PC-3 (cell line): Measurements from ENCODE around the gene SAMD3. TPM values are rescaled to one million over a fixed set of nuclear protein-coding genes. Genes with fewer than 3 reads are reported as not detected.

Source experiments
- ATAC-seq: fragments of 200-7000 bp; cut with Tn5 transposase; 2 replicates; pipeline ENCODE4 v1.9.1; 2020; ENCODE audit warnings: mild to moderate bottlenecking, moderate library complexity
- BruUV-seq: library from RNA; stranded (reverse); fragments of 400-500 nt; replicated peaks from 2 replicates; lab custom pipeline; 2021; lab: Mats Ljungman, UMichigan
- CTCF ChIA-PET: fragments of 300-600 bp; sonication (Branson Sonifier 250); formaldehyde crosslinking; loops from one replicate; lab custom pipeline; 2022; ENCODE audit warnings: antibody characterized with exemption; lab: Charles Lee
- POLR2A ChIA-PET: fragments of 300-600 bp; sonication (Branson Sonifier 250); formaldehyde crosslinking; loops from one replicate; lab custom pipeline; 2022; ENCODE audit warnings: antibody characterized with exemption; ENCODE audit not compliant: unreplicated experiment; lab: Charles Lee
- DNase-seq: peaks from one replicate; pipeline ENCODE4 v3.0.0-alpha.2; 2015
- H2AFZ ChIP-seq: fragments of 300-600 bp; sonication (generic); 2 replicates; pipeline ENCODE4 v1.6.0; 2016; ENCODE audit warnings: antibody characterized with exemption, low read length
- H3F3A ChIP-seq: fragments of 300-600 bp; sonication (generic); one replicate; pipeline ENCODE4 v1.6.0; 2017; ENCODE audit warnings: antibody characterized with exemption, low read length, control low read depth, mild to moderate bottlenecking; ENCODE audit not compliant: unreplicated experiment
- H3K27ac ChIP-seq: fragments of 300-600 bp; sonication (generic); 2 replicates; pipeline ENCODE4 v1.5.1; 2016; ENCODE audit warnings: mild to moderate bottlenecking, low read length
- H3K27me3 ChIP-seq: fragments of 300-600 bp; sonication (generic); 2 replicates; pipeline ENCODE4 v1.6.1; 2016; ENCODE audit warnings: low read length, mixed read lengths
- H3K36me3 ChIP-seq: fragments of 300-600 bp; sonication (generic); 2 replicates; pipeline ENCODE4 v1.6.1; 2016; ENCODE audit warnings: low read depth, mixed run types, low read length, mixed read lengths
- H3K4me1 ChIP-seq: fragments of 300-600 bp; sonication (generic); 2 replicates; pipeline ENCODE4 v1.5.1; 2016; ENCODE audit warnings: low read length; ENCODE audit not compliant: insufficient read depth
- H3K4me2 ChIP-seq: fragments of 300-600 bp; sonication (generic); 2 replicates; pipeline ENCODE4 v1.6.0; 2016; ENCODE audit warnings: low read length
- H3K4me3 ChIP-seq: fragments of 300-600 bp; sonication (generic); 2 replicates; pipeline ENCODE4 v1.5.1; 2016; ENCODE audit warnings: mild to moderate bottlenecking, low read length, mixed read lengths
- H3K79me2 ChIP-seq: fragments of 300-600 bp; sonication (generic); 2 replicates; pipeline ENCODE4 v1.6.1; 2017; ENCODE audit warnings: low read length, mixed read lengths
- H3K9ac ChIP-seq: fragments of 300-600 bp; sonication (generic); 2 replicates; pipeline ENCODE4 v1.6.0; 2016; ENCODE audit warnings: mild to moderate bottlenecking, low read length
- H3K9me2 ChIP-seq: fragments of 300-600 bp; sonication (generic); replicated peaks from 2 replicates; pipeline ENCODE4 v1.6.1; 2016; ENCODE audit warnings: mixed run types, low read length, mixed read lengths
- H3K9me3 ChIP-seq: fragments of 300-600 bp; sonication (generic); 2 replicates; pipeline ENCODE4 v1.6.1; 2016; ENCODE audit warnings: low read length, mixed read lengths
- H4K20me1 ChIP-seq: fragments of 300-600 bp; sonication (generic); 2 replicates; pipeline ENCODE4 v1.6.1; 2016; ENCODE audit warnings: low read length, mixed read lengths
- CTCF ChIP-seq: fragments of 300-600 bp; sonication (generic); conservative IDR thresholded peaks from 2 replicates; pipeline ENCODE4 v1.5.1; 2017; ENCODE audit warnings: antibody characterized with exemption, low read depth, mild to moderate bottlenecking, low read length
- EZH2 ChIP-seq: fragments of 300-600 bp; sonication (generic); IDR thresholded peaks from one replicate; pipeline ENCODE4 v1.6.1; 2017; ENCODE audit warnings: antibody characterized with exemption, mild to moderate bottlenecking, low read length; ENCODE audit not compliant: unreplicated experiment
- EZH2phosphoT487 ChIP-seq: fragments of 300-600 bp; sonication (generic); IDR thresholded peaks from 2 replicates; pipeline ENCODE4 v1.6.1; 2018; ENCODE audit warnings: mild to moderate bottlenecking, antibody characterized with exemption, low read length, borderline replicate concordance
- intact Hi-C: fragments of 100-400 bp; cut with micrococcal nuclease; formaldehyde crosslinking; loops from 2 replicates; pipeline ENCODE4 v1.9.0; 2023
- total RNA-seq: library from RNA; depleted of rRNA; stranded (reverse); fragments of >200 nt; gene quantifications from 2 replicates; pipeline ENCODE4 v1.2.3, GENCODE V29; 2014

Gene SAMD3
- total RNA-seq, 1 experiment from 2014 or later: not detected

- Histone ChIP-seq H3K9me2 (no peaks in the 10 kb centered on the region), H3K4me2 (no peak overlapping the region), H3K4me3 (no peak overlapping the region), H3K79me2 (no peaks in the 10 kb centered on the region), H3K27ac (no peak overlapping the region), H3F3A (no peaks in the 10 kb centered on the region), H3K9me3 (no peaks in the 10 kb centered on the region), H3K4me1 (no peaks in the 10 kb centered on the region), H3K36me3 (no peaks in the 10 kb centered on the region), H2AFZ (no peak overlapping the region), H3K27me3 (no peaks in the 10 kb centered on the region), H3K9ac (no peak overlapping the region), H4K20me1 (no peaks in the 10 kb centered on the region)
- ATAC-seq (no peak), DNase-seq (no peak)
- BruUV-seq: no TSS peak
- ChIA-PET POLR2A (no interaction called here), CTCF (no interaction called here)
- TF ChIP-seq EZH2phosphoT487 (no peak), EZH2 (no peak), CTCF (no peak)
- intact Hi-C loops: no loop called here
These were observed 6.9 kb upstream of the SAMD3 start for GRCh38 chr6:130229645-130230044.

- no peaks in the 10 kb centered on the region for H3K79me2 ChIP-seq
- H3K4me2 ChIP-seq: no peak overlapping the region
- H3K9me3 ChIP-seq: no peaks in the 10 kb centered on the region
- H3K27ac ChIP-seq: no peak overlapping the region
- intact Hi-C loops: no loop called here
- H3K9ac ChIP-seq: no peak overlapping the region
- ATAC-seq: no peak
- H3K36me3 ChIP-seq: no peaks in the 10 kb centered on the region
- CTCF ChIA-PET: no interaction called here
- no peak overlapping the region for H3K4me3 ChIP-seq
- no peak for DNase-seq
- H3K27me3 ChIP-seq: peaks cover 2% of the 10 kb centered on the region; the same call in 1 of the 2 replicates
- H3K9me2 ChIP-seq: no peaks in the 10 kb centered on the region
- H2AFZ ChIP-seq: no peak overlapping the region
- POLR2A ChIA-PET: no interaction called here
- BruUV-seq: no TSS peak
- no peak for TF ChIP-seq CTCF
- no peak for TF ChIP-seq EZH2
- TF ChIP-seq EZH2phosphoT487: no peak
- H4K20me1 ChIP-seq: no peaks in the 10 kb centered on the region
- no peaks in the 10 kb centered on the region for H3F3A ChIP-seq
- no peaks in the 10 kb centered on the region for H3K4me1 ChIP-seq
These were observed 757 bp upstream of the SAMD3 start for GRCh38 chr6:130223508-130223907.

GRCh38 chr6:130218134-130218533, 4.6 kb downstream of the SAMD3 start:
- no peak overlapping the region for H3K9ac ChIP-seq
- H4K20me1 ChIP-seq: no peaks in the 10 kb centered on the region
- H3K27ac ChIP-seq: no peak overlapping the region
- DNase-seq: no peak
- H3K9me2 ChIP-seq: no peaks in the 10 kb centered on the region
- H3K4me1 ChIP-seq: no peaks in the 10 kb centered on the region
- peaks cover 30% of the 10 kb centered on the region for H3K27me3 ChIP-seq
- no peaks in the 10 kb centered on the region for H3K9me3 ChIP-seq
- ChIA-PET POLR2A (no interaction called here), CTCF (no interaction called here)
- TF ChIP-seq EZH2phosphoT487: no peak
- TF ChIP-seq EZH2: no peak
- TF ChIP-seq CTCF: no peak
- no peak overlapping the region for H2AFZ ChIP-seq
- no peaks in the 10 kb centered on the region for H3K36me3 ChIP-seq
- ATAC-seq: no peak
- H3K4me3 ChIP-seq: no peak overlapping the region
- no peak overlapping the region for H3K4me2 ChIP-seq
- no TSS peak for BruUV-seq
- intact Hi-C loops: no loop called here
- no peaks in the 10 kb centered on the region for H3F3A ChIP-seq
- no peaks in the 10 kb centered on the region for H3K79me2 ChIP-seq
